Bone marrow (tissue), 2 donors: ENCODE data around the gene CHRM1.
"Not testable (repeated sequence)": the region's sequence is repeated elsewhere in the genome, so short reads cannot be mapped to it uniquely, and the experiment has no call there.

Experiments used
- DNase-seq, 2 donors: peaks; one replicate each; lab custom pipeline; 2025; lab: John Stamatoyannopoulos, UW

Gene CHRM1

GRCh38 chr11:62921201-62921572 lies at the start of gene CHRM1:
TSS of gene CHRM1 (minus strand) at chr11:62921363. CDS start at chr11:62911100, 10,263 bp downstream.
- DNase-seq: no peak

- DNase-seq: no peak
Observed at GRCh38 chr11:62965574-62965973, 44.4 kb upstream of the CHRM1 start.

- DNase-seq: no peak
Observed at GRCh38 chr11:62962391-62962790, 41.2 kb upstream of the CHRM1 start.

GRCh38 chr11:62961017-62961570 lies 39.9 kb upstream of the CHRM1 start:
- DNase-seq: no peak

- DNase-seq: no peak
Observed at GRCh38 chr11:62959422-62959980, 38.3 kb upstream of the CHRM1 start.

GRCh38 chr11:62958547-62959421 lies 37.6 kb upstream of the CHRM1 start:
- no peak for DNase-seq

- no peak for DNase-seq
Observed at GRCh38 chr11:62957147-62957546, 36.0 kb upstream of the CHRM1 start.

- DNase-seq: no peak
Observed at GRCh38 chr11:62954478-62954877, 33.3 kb upstream of the CHRM1 start.

GRCh38 chr11:62953811-62954210 lies 32.6 kb upstream of the CHRM1 start:
- no peak for DNase-seq

GRCh38 chr11:62948765-62949320 lies 27.7 kb upstream of the CHRM1 start:
- no peak for DNase-seq

GRCh38 chr11:62945538-62945937 lies 24.4 kb upstream of the CHRM1 start:
- not testable (repeated sequence) for DNase-seq

GRCh38 chr11:62937528-62937927 lies 16.4 kb upstream of the CHRM1 start:
- DNase-seq: not testable (repeated sequence)

- DNase-seq: no peak
Observed at GRCh38 chr11:62934496-62934785, 13.3 kb upstream of the CHRM1 start.

- DNase-seq: no peak
Observed at GRCh38 chr11:62933750-62934495, 12.8 kb upstream of the CHRM1 start.

GRCh38 chr11:62933285-62933684 lies 12.1 kb upstream of the CHRM1 start:
- no peak for DNase-seq

- no peak for DNase-seq
Observed at GRCh38 chr11:62931499-62932278, 10.5 kb upstream of the CHRM1 start.

GRCh38 chr11:62930666-62931065 lies 9.5 kb upstream of the CHRM1 start:
- DNase-seq: no peak

GRCh38 chr11:62930157-62930556 lies 9.0 kb upstream of the CHRM1 start:
- no peak for DNase-seq

GRCh38 chr11:62928011-62928410 lies 6.8 kb upstream of the CHRM1 start:
- no peak for DNase-seq

GRCh38 chr11:62926680-62927455 lies 5.7 kb upstream of the CHRM1 start:
- no peak for DNase-seq
